GM12872 (cell line): ENCODE results near the gene GPR152.

ENCODE experiments used
- CTCF ChIP-seq: IDR thresholded peaks from 3 replicates; pipeline ENCODE4 v1.5.1; 2011; ENCODE audit warnings: low read depth, mild to moderate bottlenecking, low read length, moderate library complexity; ENCODE audit not compliant: insufficient read depth

The GPR152 gene

GRCh38 chr11:67492069-67492727 lies 39.7 kb upstream of the GPR152 start:
- no peak for TF ChIP-seq CTCF

GRCh38 chr11:67491276-67492068 lies 38.9 kb upstream of the GPR152 start:
- TF ChIP-seq CTCF: no peak

- no peak for TF ChIP-seq CTCF
Measured at GRCh38 chr11:67490727-67491065, 38.2 kb upstream of the GPR152 start.

- TF ChIP-seq CTCF: no peak
Measured at GRCh38 chr11:67489885-67490726, 37.6 kb upstream of the GPR152 start.

GRCh38 chr11:67489203-67489884 lies 36.8 kb upstream of the GPR152 start:
- TF ChIP-seq CTCF: no peak

GRCh38 chr11:67486481-67487195 lies 34.1 kb upstream of the GPR152 start:
- no peak for TF ChIP-seq CTCF
